Pons (tissue), 1 donor: ENCODE measurements around the gene EYS.
"Not testable (repeated sequence)": the region's sequence is repeated elsewhere in the genome, so short reads cannot be mapped to it uniquely, and the experiment has no call there.

Experiments used
- DNase-seq: peaks from one replicate; pipeline ENCODE4 v3.0.0-alpha.2; 2016; ENCODE audit warnings: low spot score

The EYS gene

DNA sequence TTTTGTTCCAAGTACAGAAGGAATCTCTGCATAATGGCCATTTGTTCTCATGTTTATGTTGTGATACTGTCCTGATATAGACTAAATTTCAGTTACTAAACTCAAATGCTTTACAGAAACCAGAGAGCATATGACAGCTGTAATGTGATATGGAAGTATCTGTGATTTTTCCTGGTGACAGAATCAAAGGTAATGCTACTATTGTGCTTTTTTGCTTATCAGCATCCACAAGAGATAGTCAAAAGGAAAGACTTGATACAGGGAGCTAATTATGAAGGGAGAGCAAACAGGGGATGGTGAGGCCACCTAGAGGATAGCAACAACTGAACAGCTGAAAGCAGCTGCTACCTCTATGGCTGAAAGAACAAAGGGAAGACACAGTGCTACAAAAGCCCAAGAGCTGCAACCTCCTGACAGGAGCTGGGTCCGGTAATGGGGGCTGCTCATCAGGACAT lies 1890.0 kb downstream of the EYS start:
- peak; percentile 66 for DNase-seq

DNA sequence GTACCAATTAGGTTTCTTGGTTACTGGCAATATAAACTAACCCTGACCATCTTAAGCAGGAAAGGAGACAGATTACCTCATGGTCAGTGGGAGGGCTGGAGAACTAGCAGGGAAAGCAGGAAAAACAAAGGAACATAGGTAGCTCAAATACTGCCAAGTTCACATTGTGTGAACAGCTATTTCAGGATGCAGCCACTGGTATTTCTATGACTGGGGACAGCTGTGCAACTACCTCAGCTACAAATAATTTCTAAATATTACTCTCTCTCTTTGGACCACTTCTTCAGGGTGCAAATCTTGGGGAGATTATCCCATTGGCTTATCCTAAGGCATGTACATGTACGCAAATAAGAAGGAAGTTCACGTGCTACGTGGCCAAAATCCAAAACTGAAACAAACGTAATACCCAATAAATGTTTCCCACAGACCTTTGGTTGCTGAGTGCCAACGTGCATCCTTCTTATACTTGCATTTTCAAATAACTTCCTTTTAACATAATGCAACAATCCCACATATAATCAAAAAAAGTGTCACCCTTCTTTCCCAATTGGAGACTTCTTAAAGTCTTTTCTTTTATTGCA lies 1890.5 kb downstream of the EYS start:
- no peak for DNase-seq

DNA sequence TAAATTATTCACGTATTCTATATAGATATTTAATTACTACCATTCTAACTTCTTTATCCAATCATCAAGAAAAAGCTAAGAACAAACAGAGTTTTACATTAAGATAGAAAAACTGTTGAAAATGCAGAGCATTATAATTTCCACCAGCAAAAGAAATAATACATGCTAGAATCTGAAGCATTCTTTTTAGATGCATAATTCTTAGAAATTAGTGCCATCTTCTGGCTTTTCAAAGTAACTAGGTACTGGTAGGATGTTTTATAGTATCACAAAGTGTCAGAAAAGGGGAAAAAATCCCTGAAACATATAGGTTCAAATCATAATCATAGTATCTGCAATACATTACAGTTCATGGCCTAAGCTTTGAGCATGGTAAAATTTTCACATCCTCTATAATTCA lies 1892.6 kb downstream of the EYS start:
- DNase-seq: no peak

DNA sequence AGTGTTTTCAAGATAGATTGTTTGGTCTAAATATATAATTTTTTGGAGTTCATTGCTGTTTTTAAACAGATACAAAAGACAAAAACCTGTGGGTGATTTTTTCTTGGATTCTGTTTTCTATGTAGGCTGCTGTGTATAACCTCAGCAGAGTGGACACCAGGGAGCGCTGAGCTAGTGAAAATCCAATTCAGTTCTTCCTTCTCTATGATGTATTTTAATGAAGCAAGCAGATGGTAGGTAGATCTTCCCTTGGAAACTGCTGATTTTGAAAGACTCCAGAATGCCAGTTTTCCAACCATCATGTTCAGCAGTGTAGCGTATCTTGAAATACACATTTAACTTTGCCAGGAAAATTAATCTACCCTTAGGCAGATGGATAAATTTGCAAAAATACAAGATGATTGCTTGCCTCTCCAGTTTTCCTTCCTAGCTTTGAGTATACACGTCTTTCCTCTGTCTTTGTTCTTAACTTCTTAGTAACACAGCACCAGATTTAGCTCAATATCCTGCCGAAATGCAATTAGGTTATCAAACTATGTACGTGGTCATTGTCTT lies 1893.4 kb downstream of the EYS start:
- no peak for DNase-seq

DNA sequence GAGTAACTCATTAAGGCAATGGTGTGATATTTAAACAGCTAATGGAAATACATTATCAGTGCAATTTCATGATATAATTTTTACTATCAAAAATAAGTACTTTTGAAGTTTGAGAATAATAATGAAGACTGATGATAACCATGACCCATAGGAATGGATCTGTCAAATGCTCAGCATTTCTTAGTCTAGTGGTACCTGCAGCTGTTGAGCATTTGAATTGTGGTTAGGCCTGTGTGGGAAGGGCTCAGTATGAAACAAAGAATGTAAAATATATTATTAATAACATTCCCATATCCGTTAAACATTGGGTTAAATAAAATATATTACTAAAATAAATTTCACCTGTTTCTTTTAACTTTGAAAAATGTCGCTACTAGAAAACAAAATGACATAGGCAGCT lies 1898.5 kb downstream of the EYS start:
- DNase-seq: no peak

DNA sequence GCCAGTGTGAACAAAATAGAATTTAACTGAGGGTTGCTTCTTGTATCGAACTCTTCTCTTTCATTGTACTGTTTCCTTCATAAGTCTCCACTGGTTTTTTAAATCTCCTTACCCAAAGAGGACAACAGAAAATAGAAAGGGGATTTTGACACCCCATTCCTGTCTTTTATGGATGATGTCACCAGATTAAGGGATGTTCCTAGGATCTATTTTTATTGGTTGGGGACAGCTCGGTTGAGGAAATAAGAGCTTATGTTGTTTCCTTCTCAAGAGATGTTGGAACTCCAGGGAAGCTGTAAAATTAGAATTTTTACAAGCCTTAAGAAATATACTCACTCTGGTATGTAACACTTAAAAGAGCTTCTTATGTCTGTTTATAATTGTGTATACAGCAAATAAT lies 1900.0 kb downstream of the EYS start:
- DNase-seq: no peak

DNA sequence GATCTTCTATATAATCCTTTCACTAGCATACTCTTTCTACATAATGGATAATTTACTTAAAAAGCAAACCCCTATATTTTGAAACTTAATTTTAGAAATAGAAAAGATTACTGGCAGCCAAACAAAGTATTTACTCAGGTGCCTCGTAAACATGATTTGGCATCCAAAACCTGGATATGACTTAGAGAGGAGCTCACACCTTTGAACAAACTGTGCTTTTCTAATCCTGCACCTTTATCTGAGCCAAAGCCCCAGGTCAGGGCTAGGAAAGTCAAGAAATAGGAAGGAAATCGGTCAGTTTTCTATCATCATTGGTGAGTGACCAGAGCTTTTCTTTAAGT lies 1900.5 kb downstream of the EYS start:
- no peak for DNase-seq

DNA sequence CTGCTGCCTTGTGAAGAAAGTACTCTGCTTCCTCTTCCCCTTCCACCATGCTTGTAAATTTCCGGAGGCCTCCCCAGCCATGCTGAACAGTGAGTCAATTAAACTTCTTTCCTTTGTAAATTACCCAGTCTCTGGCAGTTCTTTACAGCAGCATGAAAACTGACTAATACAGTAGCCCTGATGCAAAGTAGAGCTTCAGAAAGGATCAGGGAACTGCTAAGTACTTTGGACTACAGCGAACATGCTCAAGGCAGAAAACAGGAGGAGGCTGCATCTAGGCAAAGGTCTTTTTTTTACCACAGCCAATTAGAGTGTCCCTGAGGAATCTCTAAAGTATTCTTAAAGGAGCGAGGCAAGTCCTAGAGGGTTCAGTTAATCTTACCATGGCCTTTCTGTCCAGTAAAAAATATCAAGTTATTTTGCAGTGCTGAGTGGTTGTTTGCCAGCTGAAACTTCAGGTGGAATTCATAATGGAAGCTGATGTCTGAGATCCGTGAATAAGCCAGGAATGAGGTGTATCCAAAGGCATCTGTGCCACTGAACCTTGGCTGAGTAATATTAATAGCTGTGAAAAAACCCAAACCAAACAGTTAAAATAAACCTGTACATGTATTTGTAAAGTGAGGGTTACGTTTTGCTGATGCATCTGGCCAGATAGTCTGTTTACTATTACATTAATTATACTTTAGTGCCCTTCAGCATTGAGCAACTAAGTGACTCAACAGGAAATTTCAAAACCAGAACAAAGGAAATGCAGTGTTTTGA lies 1901.0 kb downstream of the EYS start:
- DNase-seq: no peak

DNA sequence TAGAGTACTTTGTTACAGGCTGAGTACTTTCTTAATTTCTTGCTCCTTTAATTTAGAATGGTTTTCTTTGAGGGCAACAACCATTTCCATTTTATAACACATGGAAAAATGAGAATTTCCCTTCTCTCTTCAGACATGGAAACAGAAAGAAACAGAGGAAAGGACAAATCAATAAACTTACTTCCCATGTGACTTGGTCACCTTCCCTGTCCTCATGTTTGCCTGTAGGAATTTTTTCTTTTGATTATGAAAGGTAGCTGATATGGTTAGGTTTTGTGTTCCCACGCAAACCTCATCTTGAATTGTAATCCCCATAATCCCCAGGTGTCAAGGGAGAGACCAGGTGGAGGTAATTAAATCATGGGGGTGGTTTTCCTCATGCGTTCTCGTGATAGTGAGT lies 1901.7 kb downstream of the EYS start:
- no peak for DNase-seq

DNA sequence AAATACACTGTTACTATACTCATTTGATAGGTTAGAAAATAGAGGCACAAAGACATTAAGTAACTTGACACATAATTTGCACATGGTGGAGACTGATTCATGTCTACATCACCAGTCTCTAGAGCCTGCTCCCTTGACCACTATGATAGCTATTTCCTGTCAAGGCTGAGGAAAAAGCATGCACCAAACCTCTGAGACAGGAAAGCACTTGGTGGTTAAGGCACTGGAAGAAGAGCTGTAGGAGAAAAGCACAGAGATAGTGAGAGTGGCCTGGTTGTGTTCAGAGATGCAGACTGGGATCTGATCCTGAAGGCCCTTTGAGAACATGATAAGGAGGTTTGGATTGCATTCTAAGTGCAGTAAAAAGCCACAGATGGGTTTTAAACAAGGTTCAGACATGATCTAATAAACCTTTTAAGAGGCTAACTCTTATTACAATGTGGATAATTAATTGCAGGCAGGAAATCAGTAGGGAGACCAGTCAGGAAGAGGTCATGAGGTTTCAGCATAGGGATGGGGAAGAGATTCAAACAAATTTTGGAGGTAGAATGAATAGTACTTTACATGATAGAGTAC lies 1902.6 kb downstream of the EYS start:
- no peak for DNase-seq

DNA sequence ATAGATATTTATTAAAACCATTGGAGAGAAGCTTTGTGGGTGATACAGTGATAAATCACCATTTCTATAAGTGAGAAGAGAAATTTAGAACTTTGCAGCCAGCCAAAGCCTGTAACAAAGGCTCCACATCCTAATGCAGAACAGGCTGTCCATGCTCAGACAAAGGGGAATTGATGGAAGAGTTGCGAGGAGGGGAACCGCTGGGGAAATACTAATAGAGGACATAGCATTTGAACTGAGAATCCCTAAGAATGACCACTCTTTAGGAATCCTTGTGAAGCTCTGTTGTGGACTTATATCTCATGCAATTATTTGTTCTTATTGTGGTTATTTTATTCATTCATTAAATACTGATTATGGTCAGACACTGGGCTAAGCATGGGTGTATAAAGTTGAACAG lies 1903.7 kb downstream of the EYS start:
- peak; percentile 88 for DNase-seq

DNA sequence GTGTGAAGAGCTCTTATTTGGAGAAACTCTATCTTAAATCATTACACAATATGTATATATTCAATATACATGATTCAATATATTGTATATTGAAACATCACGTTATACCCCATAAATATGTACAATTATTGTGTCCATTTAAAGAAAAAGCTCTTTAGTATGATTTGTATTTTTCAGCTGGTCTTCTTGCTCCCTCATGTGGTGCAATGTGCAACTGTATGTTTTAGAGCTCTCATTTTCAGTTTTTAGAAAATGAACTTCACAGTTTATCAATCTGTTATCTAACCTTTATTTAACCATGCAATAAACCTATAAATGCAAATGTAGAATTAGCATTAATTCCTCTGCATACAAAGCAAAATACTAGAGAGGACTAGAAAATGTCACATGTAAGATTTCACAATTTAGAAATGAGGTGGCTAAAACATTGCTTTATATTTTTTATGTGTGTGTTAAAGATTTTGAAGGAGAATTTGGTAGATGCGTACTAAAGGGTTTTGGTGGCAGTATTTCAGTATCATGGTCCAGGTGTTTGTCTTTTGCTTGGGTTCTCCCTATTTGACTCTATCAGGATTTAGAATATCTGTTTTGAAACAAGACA lies 1904.3 kb downstream of the EYS start:
- peak; percentile 68 for DNase-seq

DNA sequence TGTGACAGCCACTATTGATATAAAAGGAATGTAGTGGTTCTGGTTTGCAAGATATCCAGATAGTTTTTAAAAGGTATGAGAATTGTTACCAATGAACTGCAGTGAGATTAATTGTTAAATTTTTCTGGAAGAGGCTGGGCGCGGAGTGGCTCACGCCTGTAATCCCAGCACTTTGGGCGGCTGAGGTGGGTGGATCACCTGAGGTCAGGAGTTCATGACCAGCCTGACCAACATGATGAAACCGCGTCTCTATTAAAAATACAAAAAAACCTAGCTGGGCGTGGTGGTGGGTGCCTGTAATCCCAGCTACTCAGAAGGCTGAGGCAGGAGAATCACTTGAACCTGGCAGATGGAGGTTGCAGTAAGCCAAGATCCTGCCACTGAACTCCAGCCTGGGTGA lies 1906.6 kb downstream of the EYS start:
- DNase-seq: not testable (repeated sequence)

DNA sequence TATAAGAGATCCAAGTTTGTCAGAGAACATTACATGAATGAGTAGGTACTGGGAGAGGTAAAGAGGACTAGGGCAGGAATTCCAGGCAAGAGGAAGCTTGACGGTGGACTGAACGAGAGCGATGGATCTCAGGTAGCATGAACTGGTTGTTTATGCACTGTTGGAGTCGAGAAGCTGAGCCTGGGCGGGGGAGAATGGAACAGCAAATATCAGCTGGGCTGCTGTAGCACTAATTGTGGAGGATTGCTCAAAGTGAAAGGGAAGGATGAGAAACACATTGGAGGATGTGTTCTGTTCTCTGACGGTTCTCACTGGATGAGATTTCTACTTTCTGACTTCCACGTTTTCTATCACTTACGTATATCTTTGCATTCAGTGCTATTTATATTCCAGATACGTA lies 1907.2 kb downstream of the EYS start:
- DNase-seq: no peak

DNA sequence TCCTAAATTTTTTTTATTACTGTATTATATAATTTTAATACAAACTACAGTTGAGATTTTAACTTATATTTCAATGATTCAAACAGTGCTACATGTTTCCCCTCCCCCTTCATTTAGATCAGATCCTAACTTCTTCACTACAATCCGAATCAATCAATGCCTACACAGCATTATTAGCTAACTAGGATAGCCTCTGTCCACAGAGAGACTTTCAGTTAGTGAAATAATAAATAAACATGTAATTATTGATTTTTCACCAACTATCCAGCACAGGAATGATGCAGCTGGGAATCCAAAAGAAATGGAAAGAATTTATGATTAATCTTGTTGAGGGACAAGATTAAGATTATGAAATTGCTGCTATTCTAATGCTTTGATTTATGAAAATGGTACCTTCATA lies 1907.7 kb downstream of the EYS start:
- DNase-seq: no peak

DNA sequence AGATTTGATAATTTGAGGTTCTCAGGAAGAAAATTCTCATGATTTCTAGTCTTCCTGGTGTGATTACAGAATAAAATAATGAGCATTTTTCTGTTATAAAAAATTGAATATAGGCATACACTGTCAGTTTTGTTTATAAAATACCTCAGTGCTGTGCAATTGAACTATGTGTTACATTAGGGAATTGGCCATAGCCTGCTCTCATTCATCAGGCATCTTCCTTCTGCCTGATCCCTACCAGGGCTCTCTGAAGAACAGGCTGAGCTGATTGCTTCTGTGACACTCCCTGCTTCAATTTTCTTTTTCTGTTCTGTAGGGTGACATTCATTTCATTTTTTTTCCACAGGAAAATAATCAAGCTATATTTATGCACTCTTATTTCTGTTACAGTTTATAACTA lies 1908.6 kb downstream of the EYS start:
- no peak for DNase-seq

DNA sequence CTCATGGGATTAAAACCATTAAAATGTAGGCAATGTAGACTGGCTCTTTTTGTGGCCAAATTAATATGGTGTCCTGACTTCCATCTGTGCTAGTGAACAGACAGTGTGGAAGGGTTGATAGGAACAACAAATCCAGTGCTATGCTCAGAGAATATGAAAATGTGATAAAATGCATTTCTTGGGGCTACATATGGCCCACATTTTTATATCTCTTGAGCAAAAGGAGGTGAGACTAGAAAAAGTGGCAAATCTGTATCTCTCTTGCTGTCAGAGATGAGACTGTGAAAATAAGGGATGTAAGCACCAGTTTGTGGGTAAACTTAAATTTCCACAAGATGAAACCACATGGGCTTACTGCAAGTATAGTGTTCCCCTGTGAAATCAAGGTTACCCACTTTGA lies 1909.3 kb downstream of the EYS start:
- no peak for DNase-seq

DNA sequence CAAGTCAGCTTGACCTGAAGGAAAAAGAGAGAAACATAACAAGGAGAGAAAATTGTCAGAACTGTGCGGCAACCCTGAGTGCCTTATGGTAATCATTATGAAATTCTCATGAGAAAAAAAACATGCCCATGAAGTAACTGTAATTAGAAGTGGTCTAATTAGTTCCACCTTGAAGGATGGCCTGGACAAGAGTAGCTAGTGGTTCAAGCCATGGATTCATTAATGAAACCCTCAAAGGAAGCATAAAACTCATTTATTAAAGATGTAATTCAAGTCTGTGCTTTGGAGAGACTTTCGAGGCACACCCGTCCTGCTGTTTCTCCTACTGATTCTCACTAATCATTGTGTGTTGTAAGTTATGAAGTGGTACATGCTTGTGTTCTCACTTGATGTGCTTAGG lies 1911.2 kb downstream of the EYS start:
- DNase-seq: no peak

DNA sequence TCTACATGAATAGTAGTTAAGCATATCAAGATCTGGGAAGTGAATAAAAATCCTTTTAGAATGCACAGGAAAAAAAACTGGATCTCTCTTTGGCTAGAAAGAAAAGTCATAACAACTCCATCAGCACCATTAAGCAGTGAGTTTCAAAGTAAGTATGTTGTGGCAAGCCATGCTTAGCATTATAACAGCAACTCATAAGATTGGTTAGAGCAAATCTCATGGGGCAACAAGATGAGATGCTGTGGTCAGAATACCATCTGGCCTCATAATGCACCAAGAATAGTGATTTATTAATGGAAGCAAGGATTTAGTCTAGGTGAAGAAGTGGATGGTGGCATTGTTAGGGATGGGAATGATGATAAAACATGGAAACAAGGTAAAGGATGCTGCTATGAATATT lies 1912.0 kb downstream of the EYS start:
- DNase-seq: no peak

DNA sequence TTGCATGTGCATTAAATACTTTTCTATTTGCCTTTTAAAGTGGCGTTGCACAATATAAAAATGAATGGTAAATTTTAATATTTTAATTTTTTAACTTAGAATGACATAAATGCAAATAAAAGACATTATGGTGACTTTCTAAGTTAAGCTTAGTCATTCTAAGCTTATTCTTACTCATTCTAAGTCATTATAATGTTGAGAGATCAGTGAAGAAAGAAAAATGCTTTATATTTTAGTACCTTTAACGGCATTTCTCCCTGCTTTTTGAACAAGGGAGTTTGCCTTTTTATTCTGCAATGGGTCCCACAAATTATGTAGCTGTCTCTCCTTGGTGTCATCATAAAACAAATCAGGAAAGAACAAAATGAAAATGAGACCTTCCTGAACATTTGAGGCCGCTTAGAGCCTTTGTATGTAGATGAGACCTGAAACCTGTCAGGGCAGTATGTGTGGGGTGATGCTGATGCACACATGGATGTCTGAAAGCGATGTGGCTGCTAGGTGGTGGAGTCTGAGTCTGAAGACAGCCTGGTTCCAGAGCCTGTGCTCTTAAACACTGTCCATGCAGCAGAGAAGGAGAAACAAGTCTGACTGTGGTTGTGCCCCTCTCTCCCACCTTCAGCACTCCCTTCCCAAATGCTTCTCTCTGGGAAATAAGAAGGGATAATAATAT lies 1913.4 kb downstream of the EYS start:
- DNase-seq: no peak

DNA sequence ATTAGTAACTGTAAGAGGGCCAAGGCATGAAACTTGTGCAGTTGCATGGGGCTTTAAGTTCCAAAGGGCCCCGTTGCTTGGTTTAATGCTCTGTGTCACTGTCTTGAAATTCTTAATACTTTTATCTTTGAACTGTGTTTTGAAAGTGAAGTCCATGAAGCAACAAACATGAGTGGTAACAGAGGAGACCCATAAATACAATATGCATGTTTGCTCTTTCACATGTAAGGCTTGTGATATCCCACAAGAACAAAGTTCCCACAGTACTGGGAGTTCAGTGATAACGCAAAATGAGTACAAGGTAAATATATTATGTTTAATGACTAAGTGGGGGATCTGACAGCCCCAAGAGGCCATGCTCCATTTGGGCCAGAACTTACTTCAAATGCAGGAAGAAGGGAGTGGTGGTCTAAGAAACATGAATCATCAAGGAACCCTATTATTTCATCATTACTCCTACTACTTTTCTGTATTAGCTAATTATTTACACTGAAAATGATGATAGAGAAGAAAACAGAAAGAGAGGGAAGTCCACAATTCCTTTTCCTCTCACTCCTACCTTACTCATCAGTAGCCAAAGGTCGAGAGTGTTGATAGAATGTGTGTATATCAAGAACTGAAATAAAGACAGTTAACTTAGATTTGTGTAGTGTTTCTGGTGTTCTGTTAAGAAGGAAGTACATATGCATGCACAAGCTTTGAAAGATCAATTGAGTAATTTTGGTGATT lies 1914.1 kb downstream of the EYS start:
- DNase-seq: no peak

DNA sequence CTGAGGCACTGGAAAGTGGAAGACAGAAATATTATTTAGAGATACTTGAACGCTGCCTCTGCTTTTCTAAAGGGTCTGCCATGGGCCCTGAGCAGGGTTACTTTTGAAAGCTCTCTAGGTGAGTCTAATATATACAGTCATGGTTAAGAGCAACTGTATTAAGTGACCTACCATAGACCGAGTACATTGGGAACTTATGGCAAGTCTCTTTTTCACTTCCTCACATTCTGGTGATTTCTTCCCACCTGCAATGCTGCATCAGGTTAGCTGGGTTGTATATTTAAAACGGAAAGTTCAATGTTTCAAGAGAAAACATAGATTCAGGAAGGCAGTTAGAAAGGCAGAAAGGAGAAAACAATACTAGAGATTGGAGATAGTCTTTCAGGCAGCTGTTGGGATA lies 1916.7 kb downstream of the EYS start:
- DNase-seq: no peak
